K562 (cell line): ENCODE measurements around the gene PRMT2. TPM values are rescaled to one million over a fixed set of nuclear protein-coding genes. Genes with fewer than 3 reads are reported as not detected.

Experiments
- BDP1 ChIP-seq: IDR thresholded peaks from 3 replicates; pipeline ENCODE4 v1.6.1; 2011; ENCODE audit not compliant: insufficient read length, insufficient read depth
- CHD2 ChIP-seq: IDR thresholded peaks from 2 replicates; pipeline ENCODE4 v1.6.1; 2011; ENCODE audit warnings: low read depth, low read length
- CREB3L1 ChIP-seq: fragments of 450-650 bp; IDR thresholded peaks from 2 replicates; pipeline ENCODE4 v1.6.1; 2014; ENCODE audit warnings: low read depth, mild to moderate bottlenecking, moderate library complexity, borderline replicate concordance
- ESRRB ChIP-seq: fragments of 250-450 bp; sonication (Bioruptor Pico); IDR thresholded peaks from 2 replicates; pipeline ENCODE4 v1.5.0; 2020; ENCODE audit warnings: mild to moderate bottlenecking, moderate library complexity, borderline replicate concordance
- ETV5 ChIP-seq: sonication (generic); formaldehyde crosslinking; IDR thresholded peaks from 2 replicates; pipeline ENCODE4 v1.4.0; 2020; ENCODE audit warnings: low read depth, mild to moderate bottlenecking, missing genetic modification reagents
- HEY1 ChIP-seq: fragments of 250-450 bp; sonication (Bioruptor Pico); IDR thresholded peaks from 2 replicates; pipeline ENCODE4 v1.5.0; 2020; ENCODE audit warnings: mild to moderate bottlenecking, moderate library complexity, borderline replicate concordance
- KAT7 ChIP-seq: sonication (generic); formaldehyde crosslinking; IDR thresholded peaks from 2 replicates; pipeline ENCODE4 v1.8.0; 2022; ENCODE audit warnings: missing genetic modification reagents, mild to moderate bottlenecking, borderline replicate concordance
- MBD2 ChIP-seq: sonication (generic); IDR thresholded peaks from 2 replicates; pipeline ENCODE4 v1.6.1; 2016; ENCODE audit warnings: low read depth, borderline replicate concordance
- OTX1 ChIP-seq: fragments of 450-650 bp; formaldehyde crosslinking; IDR thresholded peaks from 2 replicates; pipeline ENCODE4 v1.4.0; 2022; ENCODE audit warnings: mild to moderate bottlenecking
- PBX2 ChIP-seq, 2 experiments: IDR thresholded peaks in 1 of 2; conservative IDR thresholded peaks in 1 of 2; 2 replicates each; pipeline ENCODE4 v1.6.1; 2016; ENCODE audit warnings: low read depth in 2 of 2, mild to moderate bottlenecking in 1 of 2, missing compliant biosample characterization in 1 of 2, missing genetic modification characterization in 1 of 2, moderate library complexity in 1 of 2
- POLR3A ChIP-seq: IDR thresholded peaks from 2 replicates; pipeline ENCODE4 v1.6.1; 2011; ENCODE audit warnings: borderline replicate concordance, mild to moderate bottlenecking, moderate library complexity; ENCODE audit not compliant: insufficient read length, insufficient read depth; ENCODE audit errors: extremely low read depth
- RAD21 ChIP-seq, 2 experiments: fragments of 250-450 bp in 1 of 2; fragments of 450-650 bp in 1 of 2; sonication (Bioruptor Pico) in 1 of 2; formaldehyde crosslinking in 1 of 2; IDR thresholded peaks in 1 of 2; conservative IDR thresholded peaks in 1 of 2; 2 replicates each; pipeline versions ENCODE4 v1.4.0 to v1.8.0; 2020 to 2022; ENCODE audit warnings: mild to moderate bottlenecking in 2 of 2, moderate library complexity in 1 of 2
- RBM39 ChIP-seq: fragments of 200-400 bp; formaldehyde crosslinking; optimal IDR thresholded peaks from 2 replicates; pipeline ENCODE3; 2018; ENCODE audit warnings: low read depth, low read length
- SMARCB1 ChIP-seq: IDR thresholded peaks from 2 replicates; pipeline ENCODE4 v1.6.1; 2011; ENCODE audit warnings: improper control_type of control experiment, low read depth; ENCODE audit not compliant: insufficient read length
- YY1 ChIP-seq, 3 experiments: IDR thresholded peaks; 2 replicates each; pipeline ENCODE4 v1.6.1; 2011; ENCODE audit warnings: low read length in 2 of 3, mild to moderate bottlenecking in 2 of 3, moderate library complexity in 2 of 3, borderline replicate concordance in 1 of 3, control low read depth in 1 of 3, low read depth in 1 of 3; ENCODE audit not compliant: insufficient read depth in 3 of 3, insufficient replicate concordance in 2 of 3, control insufficient read depth in 1 of 3, insufficient read length in 1 of 3; ENCODE audit errors: extremely low read depth in 1 of 3
- ZBED1 ChIP-seq: IDR thresholded peaks from 2 replicates; pipeline ENCODE4 v1.6.1; 2014
- ZC3H11A ChIP-seq: IDR thresholded peaks from 2 replicates; pipeline ENCODE4 v1.6.1; 2012; ENCODE audit warnings: low read depth, low read length, improper control_type of control experiment
- ZNF146 ChIP-seq: IDR thresholded peaks from one replicate; pipeline ENCODE4 v1.6.1; 2018; ENCODE audit warnings: missing compliant biosample characterization; ENCODE audit not compliant: unreplicated experiment
- ZNF445 ChIP-seq: fragments of 250-450 bp; sonication (Bioruptor Pico); IDR thresholded peaks from 2 replicates; pipeline ENCODE4 v1.4.0; 2020; ENCODE audit warnings: low read depth, mild to moderate bottlenecking, moderate library complexity
- ZNF740 ChIP-seq, 3 experiments: fragments of 200-800 bp in 1 of 3; sonication (Bioruptor generic) in 1 of 3; sonication (generic) in 1 of 3; formaldehyde crosslinking in 1 of 3; IDR thresholded peaks; 2 replicates each; pipeline versions ENCODE4 v1.6.1 to v1.8.0; 2016 to 2022; ENCODE audit warnings: mild to moderate bottlenecking in 2 of 3, missing compliant biosample characterization in 2 of 3, missing genetic modification characterization in 2 of 3, missing genetic modification reagents in 1 of 3
- polyA plus RNA-seq, 8 experiments: library from polyadenylated mRNA; depleted of rRNA in 4 of 8; stranded (reverse) in 5 of 8; unstranded in 3 of 8; fragments of >200 nt; fragmentation: Nextera tagmentation in 2 of 8; fragmentation: Illumina TruSeq in 1 of 8; extraction: Ambion mirVana in 2 of 8; extraction: Trizol in 1 of 8; gene quantifications; 2 replicates each; pipeline versions ENCODE4 v1.2.1 to v1.2.3, GENCODE V29; 2011 to 2014; ENCODE audit warnings: inconsistent platforms in 1 of 8, missing spikeins in 1 of 8
- total RNA-seq, 7 experiments: library from RNA; depleted of rRNA in 6 of 7; stranded (reverse); fragments of >200 nt in 6 of 7; fragmentation: Illumina TruSeq in 2 of 7; extraction: Trizol in 2 of 7; gene quantifications; 2 replicates each; pipeline versions ENCODE4 v1.2.1 to v1.2.3, GENCODE V29; 2011 to 2021; ENCODE audit warnings: low replicate concordance in 1 of 7

The PRMT2 gene
- total and polyA plus RNA-seq, 9 of the 15 experiments (the other 6 are each of a cell fraction or from before 2014, with no cell fraction given), result 37.2 to 85.7 (median 59.3) TPM

- TF ChIP-seq POLR3A, result no peak
- TF ChIP-seq HEY1, result no peak
- peak; percentile 87; the same call in 1 of the 2 replicates for TF ChIP-seq ETV5
- TF ChIP-seq CHD2, result 0 out of 2 replicates have a peak, but pooled peaks have one; percentile 10
- TF ChIP-seq ZNF146, result no peak
- TF ChIP-seq YY1 (IDR thresholded peaks at IDR 0.05; ENCODE audit: borderline replicate concordance in 1 of 3, control insufficient read depth in 1 of 3, extremely low read depth in 1 of 3, insufficient read depth in 3 of 3, insufficient read length in 1 of 3, insufficient replicate concordance in 2 of 3, low read depth in 1 of 3, low read length in 2 of 3), result peak in 2 of 3 experiments; percentile 61
- peak; percentile 98 for TF ChIP-seq KAT7 (CRISPR knock-in tag)
- 0 out of 2 replicates have a peak, but pooled peaks have one; percentile 15 for TF ChIP-seq OTX1 (CRISPR knock-in tag)
- no peak for TF ChIP-seq PBX2 (CRISPR knock-in tag; IDR thresholded peaks at IDR 0.05; ENCODE audit: low read depth)
- TF ChIP-seq PBX2 (tag; conservative IDR thresholded peaks at IDR 0.05; ENCODE audit: low read depth), result no peak
- no peak for TF ChIP-seq ZBED1
- TF ChIP-seq ZNF445 (CRISPR knock-in tag), result no peak
- no peak for TF ChIP-seq RAD21 (CRISPR knock-in tag; conservative IDR thresholded peaks at IDR 0.05 in 1 of 2, IDR thresholded peaks at IDR 0.05 in 1 of 2)
- TF ChIP-seq BDP1, result no peak
- TF ChIP-seq ESRRB, result no peak; the same call in 1 of the 2 replicates
- TF ChIP-seq CREB3L1, result peak; percentile 66; the same call in 1 of the 2 replicates
- TF ChIP-seq ZNF740 (CRISPR knock-in tag; IDR thresholded peaks at IDR 0.05), result peak; percentile 64; the same call in 1 of the 2 replicates
- no peak for TF ChIP-seq ZNF740 (tag; IDR thresholded peaks at IDR 0.05)
- peak; percentile 80 for TF ChIP-seq MBD2
- TF ChIP-seq SMARCB1, result no peak
- no peak for TF ChIP-seq ZC3H11A
- no peak for TF ChIP-seq RBM39
These were observed at the start of gene PRMT2 (continued) for GRCh38 chr21:46635324-46636180.
